CD8-positive, alpha-beta memory T cell (primary cell): Measurements from ENCODE around the gene PPP1R3F. TPM values are rescaled to one million over a fixed set of nuclear protein-coding genes. Genes with fewer than 3 reads are reported as not detected.

ENCODE experiments used
- CTCF ChIA-PET: fragments of 350-600 bp; sonication (Branson Sonifier 250); formaldehyde crosslinking; loops from one replicate; lab custom pipeline; 2021; ENCODE audit warnings: antibody characterized with exemption; lab: Charles Lee
- POLR2A ChIA-PET: fragments of 350-600 bp; sonication (Branson Sonifier 250); formaldehyde crosslinking; loops from one replicate; lab custom pipeline; 2021; ENCODE audit warnings: antibody characterized with exemption; lab: Charles Lee
- DNase-seq, 5 donors: peaks; one replicate each; pipeline versions ENCODE4 v3.0.0 to v3.0.0-alpha.2; 2020 to 2022; ENCODE audit warnings: mixed read lengths in 1 of 5
- H3K27ac ChIP-seq: one replicate; pipeline ENCODE4 v1.7.0; 2013; ENCODE audit warnings: low read depth, mild to moderate bottlenecking, low read length, moderate library complexity
- H3K27me3 ChIP-seq: 2 replicates; pipeline ENCODE4 v1.7.0; 2013; ENCODE audit warnings: low read length, mild to moderate bottlenecking; ENCODE audit not compliant: insufficient read depth, poor library complexity, severe bottlenecking
- H3K36me3 ChIP-seq: 2 replicates; pipeline ENCODE4 v1.7.0; 2013; ENCODE audit warnings: mild to moderate bottlenecking, low read length, moderate library complexity; ENCODE audit not compliant: insufficient read depth
- H3K4me1 ChIP-seq: 2 replicates; pipeline ENCODE4 v1.7.0; 2013; ENCODE audit warnings: mild to moderate bottlenecking, low read length, moderate library complexity; ENCODE audit not compliant: insufficient read depth
- H3K4me3 ChIP-seq: 2 replicates; pipeline ENCODE4 v1.7.0; 2013; ENCODE audit warnings: mild to moderate bottlenecking, low read length
- H3K9me3 ChIP-seq: 2 replicates; pipeline ENCODE4 v1.7.0; 2013; ENCODE audit warnings: mild to moderate bottlenecking, low read length
- H3K27ac Mint-ChIP-seq, 8 donors: one replicate each; pipeline ENCODE4 v1.8.0; 2020 to 2021; ENCODE audit warnings: mixed read lengths in 8 of 8, mild to moderate bottlenecking in 6 of 8, inconsistent platforms in 3 of 8, moderate library complexity in 3 of 8
- H3K27me3 Mint-ChIP-seq, 2 donors: one replicate each; pipeline ENCODE4 v1.8.0; 2020 to 2021; ENCODE audit warnings: mixed read lengths in 2 of 2, mild to moderate bottlenecking in 1 of 2, moderate library complexity in 1 of 2
- H3K36me3 Mint-ChIP-seq, 3 donors: one replicate each; pipeline ENCODE4 v1.8.0; 2020 to 2021; ENCODE audit warnings: mixed read lengths in 3 of 3, inconsistent platforms in 1 of 3, mild to moderate bottlenecking in 1 of 3
- H3K4me1 Mint-ChIP-seq, 3 donors: one replicate each; pipeline ENCODE4 v1.8.0; 2020 to 2021; ENCODE audit warnings: mixed read lengths in 3 of 3, inconsistent platforms in 1 of 3, mild to moderate bottlenecking in 1 of 3
- H3K4me3 Mint-ChIP-seq, 7 donors: one replicate each; pipeline ENCODE4 v1.8.0; 2020 to 2021; ENCODE audit warnings: mixed read lengths in 7 of 7, mild to moderate bottlenecking in 6 of 7, moderate library complexity in 4 of 7, inconsistent platforms in 2 of 7
- H3K9me3 Mint-ChIP-seq, 5 donors: one replicate each; pipeline ENCODE4 v1.8.0; 2020 to 2022; ENCODE audit warnings: mixed read lengths in 5 of 5, mild to moderate bottlenecking in 3 of 5, moderate library complexity in 2 of 5, inconsistent platforms in 1 of 5
- polyA plus RNA-seq: library from polyadenylated mRNA; unstranded; fragments of 300-500 nt; fragmentation: Illumina TruSeq; gene quantifications from one replicate; pipeline ENCODE4 v1.2.3, GENCODE V29; 2021
- total RNA-seq, 2 experiments: library from RNA; stranded (reverse); gene quantifications; one replicate each; pipeline ENCODE4 v1.2.3, GENCODE V29; 2021

Gene PPP1R3F
- 1 to 10 TPM; 4.5 to 6.0 TPM for total RNA-seq
- polyA plus RNA-seq = 8.1 TPM

- peak in 1 of 5 donors; percentile 24 for DNase-seq
- Histone ChIP-seq H3K27me3 (no peaks in the 10 kb centered on the region), H3K4me1 (peaks cover 40% of the 10 kb centered on the region), H3K4me3 (peak within 1 kb of the TSS; percentile 82), H3K36me3 (no peaks in the 10 kb centered on the region), H3K27ac (peak within 1 kb of the TSS; percentile 99), H3K9me3 (no peaks in the 10 kb centered on the region)
- ChIA-PET CTCF (interaction anchor here (0.9 to 1.6 kb wide), 3 partner anchors 12 to 114 kb away, joined by 3 to 10 read pairs (median 4); no protein-coding TSS in a partner anchor), POLR2A (interaction anchor here (0.6 to 1.5 kb wide), 5 partner anchors 11 to 84 kb away, joined by 3 to 8 read pairs (median 5); partner anchors contain the start of genes CCDC22 and PRICKLE3)
- Mint-ChIP-seq H3K27ac (peak within 1 kb of the TSS; percentile 99 to 100 (median 100)), H3K4me3 (peak within 1 kb of the TSS; percentile 90 to 99 (median 96)), H3K27me3 (peaks cover 0 to 3% of the 10 kb centered on the region in 2 donors), H3K9me3 (no peaks in the 10 kb centered on the region), H3K36me3 (peaks cover 0 to 7% (median 0%) of the 10 kb centered on the region in 3 donors), H3K4me1 (peaks cover 51 to 62% (median 57%) of the 10 kb centered on the region in 3 donors)
Observed at GRCh38 chrX:49269767-49270248, at the start of gene PPP1R3F. Gene PPP1R3F, plus strand, starts transcription at chrX:49269793. Its CDS starts 77 bp downstream, at chrX:49269870.

- Mint-ChIP-seq H3K27me3 (peaks cover 0 to 7% of the 10 kb centered on the region in 2 donors), H3K4me3 (no peak overlapping the region), H3K4me1 (peaks cover 0 to 8% (median 0%) of the 10 kb centered on the region in 3 donors), H3K9me3 (peaks cover 0 to 8% (median 0%) of the 10 kb centered on the region in 5 donors), H3K27ac (no peak overlapping the region), H3K36me3 (no peaks in the 10 kb centered on the region)
- H3K36me3 ChIP-seq = no peaks in the 10 kb centered on the region
- no peaks in the 10 kb centered on the region for H3K27me3 ChIP-seq
- DNase-seq = no peak
- ChIA-PET POLR2A (no interaction called here), CTCF (no interaction called here)
- H3K27ac ChIP-seq = no peak overlapping the region
- no peaks in the 10 kb centered on the region for H3K4me1 ChIP-seq
- H3K9me3 ChIP-seq = no peaks in the 10 kb centered on the region
- no peak overlapping the region for H3K4me3 ChIP-seq
Observed at GRCh38 chrX:49220100-49220499, 49.5 kb upstream of the PPP1R3F start.

- H3K4me1 Mint-ChIP-seq = peaks cover 0 to 8% (median 0%) of the 10 kb centered on the region in 3 donors
- H3K36me3 ChIP-seq = no peaks in the 10 kb centered on the region
- ChIA-PET POLR2A (no interaction called here), CTCF (no interaction called here)
- no peak overlapping the region for H3K27ac Mint-ChIP-seq
- no peak overlapping the region for H3K27ac ChIP-seq
- no peak overlapping the region for H3K4me3 ChIP-seq
- peaks cover 0 to 8% (median 0%) of the 10 kb centered on the region in 5 donors for H3K9me3 Mint-ChIP-seq
- no peak for DNase-seq
- no peaks in the 10 kb centered on the region for H3K4me1 ChIP-seq
- no peaks in the 10 kb centered on the region for H3K9me3 ChIP-seq
- no peak overlapping the region for H3K4me3 Mint-ChIP-seq
- H3K27me3 ChIP-seq = no peaks in the 10 kb centered on the region
- no peaks in the 10 kb centered on the region for H3K36me3 Mint-ChIP-seq
- peaks cover 0 to 5% of the 10 kb centered on the region in 2 donors for H3K27me3 Mint-ChIP-seq
Observed at GRCh38 chrX:49221868-49222267, 47.7 kb upstream of the PPP1R3F start.

GRCh38 chrX:49225858-49226257, 43.7 kb upstream of the PPP1R3F start:
- no peak overlapping the region for H3K4me3 Mint-ChIP-seq
- Histone ChIP-seq H3K4me1 (peaks cover 4% of the 10 kb centered on the region), H3K9me3 (no peaks in the 10 kb centered on the region), H3K27me3 (no peaks in the 10 kb centered on the region), H3K4me3 (no peak overlapping the region), H3K36me3 (no peaks in the 10 kb centered on the region), H3K27ac (no peak overlapping the region)
- peaks cover 7 to 11% (median 9%) of the 10 kb centered on the region in 3 donors for H3K4me1 Mint-ChIP-seq
- ChIA-PET POLR2A (no interaction called here), CTCF (no interaction called here)
- no peak overlapping the region for H3K27ac Mint-ChIP-seq
- H3K9me3 Mint-ChIP-seq = peaks cover 0 to 6% (median 0%) of the 10 kb centered on the region in 5 donors
- no peaks in the 10 kb centered on the region for H3K36me3 Mint-ChIP-seq
- DNase-seq = no peak
- peaks cover 0 to 7% of the 10 kb centered on the region in 2 donors for H3K27me3 Mint-ChIP-seq

GRCh38 chrX:49226946-49227345, 42.6 kb upstream of the PPP1R3F start:
- H3K27ac ChIP-seq = no peak overlapping the region
- POLR2A ChIA-PET = no interaction called here
- Mint-ChIP-seq H3K9me3 (peaks cover 0 to 6% (median 0%) of the 10 kb centered on the region in 5 donors), H3K4me3 (no peak overlapping the region), H3K4me1 (peaks cover 8 to 22% (median 12%) of the 10 kb centered on the region in 3 donors), H3K36me3 (no peaks in the 10 kb centered on the region), H3K27ac (peak overlapping the region in 1 of 8 donors; percentile 55), H3K27me3 (peaks cover 0 to 7% of the 10 kb centered on the region in 2 donors)
- H3K4me1 ChIP-seq = peaks cover 12% of the 10 kb centered on the region
- H3K9me3 ChIP-seq = no peaks in the 10 kb centered on the region
- no peak for DNase-seq
- H3K4me3 ChIP-seq = no peak overlapping the region
- CTCF ChIA-PET = no interaction called here
- H3K27me3 ChIP-seq = no peaks in the 10 kb centered on the region
- no peaks in the 10 kb centered on the region for H3K36me3 ChIP-seq

GRCh38 chrX:49227726-49228125, 41.9 kb upstream of the PPP1R3F start:
- Mint-ChIP-seq H3K9me3 (peaks cover 0 to 6% (median 0%) of the 10 kb centered on the region in 5 donors), H3K27ac (no peak overlapping the region), H3K36me3 (no peaks in the 10 kb centered on the region), H3K27me3 (peaks cover 0 to 7% of the 10 kb centered on the region in 2 donors), H3K4me1 (peaks cover 8 to 23% (median 10%) of the 10 kb centered on the region in 3 donors), H3K4me3 (peak overlapping the region in 1 of 7 donors; percentile 41)
- Histone ChIP-seq H3K4me3 (no peak overlapping the region), H3K36me3 (no peaks in the 10 kb centered on the region), H3K27me3 (no peaks in the 10 kb centered on the region), H3K9me3 (no peaks in the 10 kb centered on the region), H3K4me1 (peaks cover 12% of the 10 kb centered on the region), H3K27ac (no peak overlapping the region)
- DNase-seq = no peak
- ChIA-PET CTCF (no interaction called here), POLR2A (no interaction called here)

- Mint-ChIP-seq H3K4me1 (peaks cover 8 to 23% (median 10%) of the 10 kb centered on the region in 3 donors), H3K9me3 (peaks cover 0 to 6% (median 0%) of the 10 kb centered on the region in 5 donors), H3K36me3 (no peaks in the 10 kb centered on the region), H3K27ac (no peak overlapping the region), H3K27me3 (peaks cover 0 to 7% of the 10 kb centered on the region in 2 donors), H3K4me3 (no peak overlapping the region)
- H3K9me3 ChIP-seq = no peaks in the 10 kb centered on the region
- ChIA-PET POLR2A (no interaction called here), CTCF (no interaction called here)
- no peak for DNase-seq
- no peak overlapping the region for H3K27ac ChIP-seq
- H3K27me3 ChIP-seq = no peaks in the 10 kb centered on the region
- H3K4me3 ChIP-seq = no peak overlapping the region
- H3K36me3 ChIP-seq = no peaks in the 10 kb centered on the region
- peaks cover 12% of the 10 kb centered on the region for H3K4me1 ChIP-seq
Observed at GRCh38 chrX:49228185-49228584, 41.4 kb upstream of the PPP1R3F start.

GRCh38 chrX:49230500-49231232, 38.9 kb upstream of the PPP1R3F start:
- Mint-ChIP-seq H3K27ac (peak overlapping the region; percentile 88 to 98 (median 94)), H3K27me3 (peaks cover 0 to 4% of the 10 kb centered on the region in 2 donors), H3K36me3 (peaks cover 0 to 3% (median 0%) of the 10 kb centered on the region in 3 donors), H3K4me3 (peak overlapping the region; percentile 77 to 90 (median 83)), H3K9me3 (no peaks in the 10 kb centered on the region), H3K4me1 (peaks cover 12 to 29% (median 17%) of the 10 kb centered on the region in 3 donors)
- Histone ChIP-seq H3K27me3 (no peaks in the 10 kb centered on the region), H3K36me3 (no peaks in the 10 kb centered on the region), H3K9me3 (no peaks in the 10 kb centered on the region), H3K4me1 (peaks cover 17% of the 10 kb centered on the region), H3K27ac (peak overlapping the region; percentile 74), H3K4me3 (peak overlapping the region; percentile 45)
- CTCF ChIA-PET = no interaction called here
- POLR2A ChIA-PET = interaction anchor here (0.6 kb wide), 2 partner anchors 40 to 600 kb away, joined by 5 to 15 read pairs; no protein-coding TSS in a partner anchor
- peak; percentile 28 to 72 (median 45) for DNase-seq
